H54 (cell line): Measurements from ENCODE around the gene CD44.

ENCODE experiments used
- DNase-seq: peaks from one replicate; pipeline ENCODE4 v3.0.0; 2011; ENCODE audit warnings: low spot score, mixed read lengths; ENCODE audit not compliant: insufficient read length
- FAIRE-seq: peaks from 3 replicates; lab custom pipeline; 2011; peaks lifted over from hg19 to GRCh38; lab: Jason Lieb, UNC
- POLR2A ChIP-seq: IDR thresholded peaks from 2 replicates; pipeline ENCODE4 v1.6.1; 2011; ENCODE audit warnings: low read depth, mild to moderate bottlenecking, low read length

The CD44 gene

GRCh38 chr11:35151241-35151640 is 12.3 kb downstream of the CD44 start:
- TF ChIP-seq POLR2A = no peak

DNA sequence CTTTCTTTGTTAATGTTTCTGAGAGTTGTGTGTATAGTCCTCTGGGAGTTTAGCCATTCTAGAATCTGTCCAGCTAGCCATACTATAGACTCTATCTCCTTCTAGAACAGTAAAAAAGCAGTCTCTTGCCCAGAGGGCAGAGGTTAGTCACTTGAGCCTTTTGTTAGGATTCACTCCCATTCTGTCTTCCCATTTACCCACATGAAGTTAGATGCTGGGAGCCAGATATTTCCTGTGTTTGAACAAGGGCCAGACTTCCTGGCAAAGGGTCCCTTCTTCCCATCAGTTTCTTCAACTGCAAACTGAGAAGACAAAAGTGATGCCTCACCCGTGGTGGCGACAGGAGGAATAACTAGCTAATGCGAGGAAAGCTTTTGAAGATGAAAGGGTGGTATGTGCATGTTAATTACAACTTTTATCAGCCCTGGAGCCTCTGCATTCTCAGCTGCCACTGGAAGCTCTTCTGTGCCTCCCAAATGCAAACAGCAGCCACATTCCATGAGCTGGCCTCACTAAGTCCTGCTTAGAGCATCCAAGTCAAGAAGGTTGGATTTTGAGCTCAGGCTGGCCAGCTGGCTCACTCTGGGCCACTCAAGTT is 12.8 kb downstream of the CD44 start:
- FAIRE-seq (no peak), DNase-seq (no peak)
- no peak for TF ChIP-seq POLR2A

More at GRCh38 chr11:35151241-35151640, 12.3 kb downstream of the CD44 start:
- FAIRE-seq (no peak), DNase-seq (no peak)

GRCh38 chr11:35152575-35152974 is 13.6 kb downstream of the CD44 start:
- no peak for FAIRE-seq
- no peak for TF ChIP-seq POLR2A
- no peak for DNase-seq

DNA sequence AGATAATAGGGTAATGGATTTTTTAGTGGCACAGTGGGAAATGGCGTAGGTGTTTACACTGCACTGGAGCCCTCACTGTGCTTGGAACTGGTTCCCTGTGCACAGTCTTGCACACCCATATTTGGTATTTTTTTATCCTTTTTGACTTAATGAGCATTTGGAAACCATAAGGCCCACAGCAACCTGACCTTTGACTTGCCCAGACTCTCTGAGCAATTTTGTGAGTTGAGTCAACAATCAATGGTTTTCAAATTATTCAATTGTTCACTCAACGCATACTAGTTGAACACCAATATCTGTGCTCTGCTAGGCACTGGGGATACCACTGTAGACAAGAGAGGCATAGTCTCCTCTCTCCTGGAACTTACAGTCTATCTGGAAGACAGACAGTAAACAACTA is 14.3 kb downstream of the CD44 start:
- DNase-seq (no peak), FAIRE-seq (no peak)
- TF ChIP-seq POLR2A = no peak

DNA sequence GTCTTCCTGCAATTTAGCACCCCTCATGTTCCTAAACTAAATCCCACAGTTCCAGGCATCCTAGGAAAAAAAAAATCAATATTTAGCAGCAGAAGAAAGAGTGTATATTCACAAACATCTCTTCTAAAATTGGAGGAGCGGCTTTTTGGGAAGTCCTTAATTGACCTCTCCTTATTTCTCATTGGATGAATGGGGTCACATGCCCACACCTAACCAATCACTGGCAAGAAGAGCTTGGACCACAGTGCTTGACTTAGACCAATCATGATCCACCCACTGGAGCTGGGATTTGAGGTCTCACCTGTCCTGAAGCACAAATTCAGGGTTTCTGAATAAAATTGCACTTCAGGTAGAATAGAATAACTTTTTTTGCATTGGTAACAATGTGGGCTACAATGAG is 16.0 kb downstream of the CD44 start:
- DNase-seq (no peak), FAIRE-seq (no peak)
- TF ChIP-seq POLR2A = no peak

DNA sequence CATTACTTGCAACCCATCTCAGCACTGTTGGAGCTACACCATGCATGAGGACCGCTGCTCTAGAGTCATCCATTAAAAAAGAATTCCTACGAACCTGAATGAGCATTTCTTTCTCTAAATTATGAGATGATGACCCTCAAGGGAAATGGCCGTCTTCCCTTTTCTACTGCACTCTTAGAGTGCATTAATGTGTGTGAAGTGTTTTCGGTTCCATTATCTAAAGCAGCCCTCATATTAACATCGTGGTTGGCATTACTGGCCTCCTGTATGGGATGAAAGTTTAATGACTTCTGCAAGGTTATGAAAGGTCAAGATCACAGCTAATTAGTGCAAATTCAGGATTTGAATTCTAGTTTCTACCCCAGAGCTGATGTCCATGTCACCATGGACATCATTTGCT is 16.7 kb downstream of the CD44 start:
- DNase-seq (no peak), FAIRE-seq (no peak)
- TF ChIP-seq POLR2A = no peak

DNA sequence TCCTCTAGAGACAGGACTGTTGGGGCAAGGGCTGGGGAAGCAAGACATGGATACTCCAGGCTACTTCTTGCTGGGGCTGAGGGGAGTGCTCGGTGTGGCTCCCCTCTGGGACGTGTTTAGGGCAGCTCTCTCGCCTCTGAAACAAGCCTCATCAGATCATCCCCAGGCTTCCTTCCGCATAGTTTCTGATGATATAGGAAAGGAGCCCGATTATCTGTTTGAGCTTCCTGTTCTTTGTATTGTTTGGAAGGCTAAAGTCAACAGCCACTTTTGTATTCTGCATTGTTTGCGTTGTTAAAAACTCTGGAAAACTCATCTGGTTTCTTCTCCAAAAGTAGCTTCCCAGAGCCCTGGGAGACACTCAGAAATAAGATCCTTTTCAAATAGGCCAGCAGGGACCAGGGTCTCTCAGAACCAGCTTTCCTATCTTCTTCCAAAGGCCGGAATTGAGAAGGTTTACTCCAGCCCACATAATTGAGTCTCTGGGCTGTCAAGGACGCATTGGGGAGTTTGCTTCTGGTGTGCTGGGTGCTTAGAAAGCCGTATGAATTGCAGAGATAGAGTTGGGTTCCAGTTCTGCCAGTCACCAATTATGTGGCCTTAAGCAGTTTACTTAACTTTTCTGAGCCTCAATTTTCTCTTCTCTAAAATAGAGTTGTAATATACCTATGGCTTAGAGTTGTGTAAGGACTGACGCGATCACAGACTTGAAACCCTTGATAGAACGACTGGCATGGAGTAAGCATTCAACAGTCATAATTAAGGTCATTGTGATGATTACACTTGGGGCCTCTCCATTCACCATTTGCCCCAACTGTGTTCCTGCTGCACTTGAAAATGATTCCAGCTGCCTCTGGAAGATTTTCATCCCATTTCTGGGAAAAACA is 19.1 kb downstream of the CD44 start:
- DNase-seq (no peak), FAIRE-seq (no peak)
- no peak for TF ChIP-seq POLR2A

- TF ChIP-seq POLR2A = no peak
- DNase-seq (no peak), FAIRE-seq (no peak)
Measured at GRCh38 chr11:35158701-35159510, 19.9 kb downstream of the CD44 start.

DNA sequence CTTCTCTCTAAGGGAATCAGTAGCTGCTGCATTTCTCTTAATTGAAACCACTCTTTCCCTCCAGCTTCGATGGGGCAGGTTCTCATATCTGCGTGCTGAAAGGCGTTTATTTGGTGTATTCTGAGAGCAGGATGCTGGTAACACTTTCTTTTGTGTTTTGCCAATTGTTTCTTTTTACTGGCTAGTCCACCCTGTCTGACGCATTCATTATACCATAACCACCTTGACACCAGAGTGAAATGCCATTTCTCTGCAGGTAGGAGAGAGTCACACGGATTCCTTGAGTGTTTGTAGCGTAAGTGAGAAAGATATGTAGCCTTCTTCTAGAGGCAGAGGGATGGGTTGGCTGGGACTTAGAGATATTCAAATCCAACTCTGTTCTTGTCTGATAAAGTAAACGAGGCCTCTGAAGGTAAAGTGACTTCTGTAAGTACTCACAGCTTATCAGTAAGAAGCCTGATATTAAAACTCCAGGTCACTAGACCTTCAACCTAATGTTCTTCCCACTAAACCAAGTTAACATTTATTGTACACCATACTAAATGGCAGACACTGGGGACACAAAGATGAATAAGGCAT is 21.4 kb downstream of the CD44 start:
- DNase-seq = no peak
- no peak for TF ChIP-seq POLR2A
- no peak for FAIRE-seq

DNA sequence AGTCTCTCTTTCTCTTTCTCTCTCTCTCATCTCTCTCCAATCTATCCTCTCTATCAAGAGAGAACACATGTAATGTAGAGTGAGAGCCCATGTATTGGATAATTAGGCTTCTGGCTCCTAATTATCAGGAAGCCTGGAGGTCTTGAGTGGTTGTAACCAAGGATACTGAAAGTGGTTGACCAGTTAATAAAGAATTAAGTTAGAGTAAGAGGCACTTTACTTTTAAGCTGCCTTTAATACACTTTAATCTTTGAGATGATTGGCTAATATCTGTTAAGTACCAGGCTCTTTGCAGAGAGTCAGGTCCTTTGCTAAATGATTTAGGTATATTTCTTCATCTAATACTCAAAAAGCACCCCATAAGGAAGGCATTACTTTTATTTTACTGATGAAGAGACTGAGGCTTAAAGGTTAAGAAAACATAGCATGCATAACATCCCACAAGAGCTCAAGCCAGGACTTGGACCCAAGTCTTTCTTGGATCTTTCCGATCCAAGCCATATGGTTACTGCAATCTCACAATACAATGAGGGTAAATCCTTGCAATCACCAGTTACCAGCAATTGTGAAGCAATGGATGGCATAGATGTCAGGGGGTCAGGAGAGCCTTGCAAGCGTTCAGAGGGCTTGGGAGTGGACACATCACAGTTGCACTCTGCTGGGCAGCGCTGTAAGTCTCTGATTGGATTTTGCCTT is 22.1 kb downstream of the CD44 start:
- no peak for TF ChIP-seq POLR2A
- FAIRE-seq = no peak

DNA sequence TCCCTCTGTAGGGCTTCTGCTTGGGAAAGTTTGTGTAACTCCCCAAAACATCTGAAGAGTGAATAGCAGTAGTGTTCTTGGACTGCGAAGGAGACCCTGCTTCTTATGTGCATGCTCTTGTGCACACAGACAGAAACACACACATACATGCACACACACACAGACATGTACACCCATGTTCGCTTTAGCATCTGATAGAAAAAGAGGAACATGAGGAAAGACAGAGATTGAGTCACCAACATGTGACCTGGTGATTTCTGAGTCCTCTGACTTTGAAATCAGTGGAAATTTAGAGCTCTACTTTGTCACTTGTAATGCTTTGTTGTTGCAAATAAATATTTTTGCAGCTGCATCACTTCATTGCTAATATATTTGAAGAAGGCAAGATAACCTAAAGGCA is 23.8 kb downstream of the CD44 start:
- DNase-seq (no peak), FAIRE-seq (no peak)
- no peak for TF ChIP-seq POLR2A

More for the DNA sequence above, 22.1 kb downstream of the CD44 start:
- DNase-seq = no peak

GRCh38 chr11:35163209-35163608 is 24.2 kb downstream of the CD44 start:
- TF ChIP-seq POLR2A = no peak
- FAIRE-seq (peak; percentile 20), DNase-seq (no peak)
